Spleen (tissue), 7 donors: ENCODE results near the gene TBC1D9.

ENCODE experiments used
- CTCF ChIP-seq, 11 experiments: fragments of 200-600 bp in 7 of 11; fragments of 450-650 bp in 4 of 11; sonication (generic) in 4 of 11; IDR thresholded peaks in 8 of 11; conservative IDR thresholded peaks in 3 of 11; 1 replicate in 7 of 11; 2 replicates in 4 of 11; pipeline versions ENCODE4 v1.4.0 to v1.8.0; 2016 to 2021; ENCODE audit warnings: antibody characterized with exemption in 11 of 11, inconsistent platforms in 4 of 11, mild to moderate bottlenecking in 1 of 11
- POLR2A ChIP-seq, 3 donors: fragments of 450-650 bp; IDR thresholded peaks; one replicate each; pipeline ENCODE4 v1.5.1; 2017; ENCODE audit warnings: antibody characterized with exemption in 3 of 3, mild to moderate bottlenecking in 1 of 3
- POLR2AphosphoS5 ChIP-seq, 3 donors: sonication (generic); formaldehyde crosslinking; IDR thresholded peaks; one replicate each; pipeline ENCODE4 v1.5.1; 2017; ENCODE audit warnings: antibody characterized with exemption in 3 of 3
- donor health status: DM: no; HTN: no; CAD: no; lungs with moderate emphysema.
- donor health status: DM: no; HTN: no; CAD: no.
- donor health status: DM: no; HTN: no; CAD: no.

GRCh38 chr4:140584439-140584838 is 171.7 kb downstream of the TBC1D9 start:
- no peak for TF ChIP-seq CTCF (IDR thresholded peaks at IDR 0.05 in 8 of 11, conservative IDR thresholded peaks at IDR 0.05 in 3 of 11)
- TF ChIP-seq POLR2A (IDR thresholded peaks at IDR 0.05): no peak
- no peak for TF ChIP-seq POLR2AphosphoS5 (IDR thresholded peaks at IDR 0.05)
